ENCODE measurements around the gene CXCL9.

DNA sequence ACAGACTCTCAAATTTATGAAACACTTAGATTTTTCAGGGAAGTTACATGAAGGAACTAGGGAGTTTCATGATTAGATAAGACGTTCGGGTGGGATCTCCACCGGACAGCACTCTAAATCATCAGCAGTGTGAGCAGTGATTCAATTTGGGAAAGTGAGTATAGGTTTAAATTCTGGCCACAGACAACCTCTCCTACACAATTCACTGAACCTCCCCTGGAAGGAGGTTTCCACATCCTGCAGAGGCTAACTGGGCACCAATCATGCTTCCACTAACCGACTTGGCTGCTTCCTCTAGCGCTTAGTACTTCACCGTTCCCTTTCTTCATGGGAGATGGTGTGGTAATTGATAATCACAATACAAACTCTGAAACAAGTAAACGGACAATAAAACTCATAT is 5.6 kb downstream of the CXCL9 start:
- TF ChIP-seq, protein P1, sequence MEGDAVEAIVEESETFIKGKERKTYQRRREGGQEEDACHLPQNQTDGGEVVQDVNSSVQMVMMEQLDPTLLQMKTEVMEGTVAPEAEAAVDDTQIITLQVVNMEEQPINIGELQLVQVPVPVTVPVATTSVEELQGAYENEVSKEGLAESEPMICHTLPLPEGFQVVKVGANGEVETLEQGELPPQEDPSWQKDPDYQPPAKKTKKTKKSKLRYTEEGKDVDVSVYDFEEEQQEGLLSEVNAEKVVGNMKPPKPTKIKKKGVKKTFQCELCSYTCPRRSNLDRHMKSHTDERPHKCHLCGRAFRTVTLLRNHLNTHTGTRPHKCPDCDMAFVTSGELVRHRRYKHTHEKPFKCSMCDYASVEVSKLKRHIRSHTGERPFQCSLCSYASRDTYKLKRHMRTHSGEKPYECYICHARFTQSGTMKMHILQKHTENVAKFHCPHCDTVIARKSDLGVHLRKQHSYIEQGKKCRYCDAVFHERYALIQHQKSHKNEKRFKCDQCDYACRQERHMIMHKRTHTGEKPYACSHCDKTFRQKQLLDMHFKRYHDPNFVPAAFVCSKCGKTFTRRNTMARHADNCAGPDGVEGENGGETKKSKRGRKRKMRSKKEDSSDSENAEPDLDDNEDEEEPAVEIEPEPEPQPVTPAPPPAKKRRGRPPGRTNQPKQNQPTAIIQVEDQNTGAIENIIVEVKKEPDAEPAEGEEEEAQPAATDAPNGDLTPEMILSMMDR (optimal IDR thresholded peaks at IDR 0.05 in 1 of 3, IDR thresholded peaks at IDR 0.05 in 1 of 3, conservative IDR thresholded peaks at IDR 0.05 in 1 of 3; ENCODE audit: extremely low read depth in 1 of 3, insufficient read depth in 2 of 3, low read length in 3 of 3), result no peak
- no peak for TF ChIP-seq EZH2 (IDR thresholded peaks at IDR 0.05; ENCODE audit: low read length)
